Sigmoid colon (tissue), 3 donors: ENCODE data around the gene WNT3.

ENCODE experiments used
- POLR2A ChIP-seq, 2 donors: fragments of 450-650 bp; IDR thresholded peaks; one replicate each; pipeline ENCODE4 v1.6.1; 2016; ENCODE audit warnings: antibody characterized with exemption in 2 of 2, mild to moderate bottlenecking in 2 of 2, moderate library complexity in 2 of 2
- TF ChIP-seq, protein P1 (sequence below), 4 experiments: fragments of 450-650 bp in 3 of 4; fragments of 200-600 bp in 1 of 4; IDR thresholded peaks; one replicate each; pipeline ENCODE4 v1.5.1; 2016 to 2019; ENCODE audit warnings: antibody characterized with exemption in 4 of 4, mild to moderate bottlenecking in 3 of 4, moderate library complexity in 2 of 4

DNA sequence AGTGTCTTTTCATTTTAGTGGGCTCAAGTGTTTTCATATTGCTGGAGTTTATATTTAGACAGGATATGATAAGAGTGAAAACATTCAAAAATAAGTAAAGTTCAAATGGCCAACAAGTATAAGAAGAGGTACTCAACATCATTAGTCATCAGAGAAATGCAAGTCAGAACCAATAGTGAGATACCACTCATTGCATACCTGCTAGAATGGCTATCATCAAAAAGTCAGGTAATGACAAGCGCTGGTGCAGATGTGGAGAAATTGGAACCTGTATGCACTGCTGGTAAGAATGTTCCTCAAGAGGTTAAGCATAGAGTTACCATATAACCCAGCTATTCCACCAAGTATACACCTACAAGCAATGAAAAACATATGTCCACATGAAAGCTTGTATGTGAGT, 87.8 kb downstream of the WNT3 start:
- TF ChIP-seq POLR2A (IDR thresholded peaks at IDR 0.05), result no peak
- TF ChIP-seq, protein P1, sequence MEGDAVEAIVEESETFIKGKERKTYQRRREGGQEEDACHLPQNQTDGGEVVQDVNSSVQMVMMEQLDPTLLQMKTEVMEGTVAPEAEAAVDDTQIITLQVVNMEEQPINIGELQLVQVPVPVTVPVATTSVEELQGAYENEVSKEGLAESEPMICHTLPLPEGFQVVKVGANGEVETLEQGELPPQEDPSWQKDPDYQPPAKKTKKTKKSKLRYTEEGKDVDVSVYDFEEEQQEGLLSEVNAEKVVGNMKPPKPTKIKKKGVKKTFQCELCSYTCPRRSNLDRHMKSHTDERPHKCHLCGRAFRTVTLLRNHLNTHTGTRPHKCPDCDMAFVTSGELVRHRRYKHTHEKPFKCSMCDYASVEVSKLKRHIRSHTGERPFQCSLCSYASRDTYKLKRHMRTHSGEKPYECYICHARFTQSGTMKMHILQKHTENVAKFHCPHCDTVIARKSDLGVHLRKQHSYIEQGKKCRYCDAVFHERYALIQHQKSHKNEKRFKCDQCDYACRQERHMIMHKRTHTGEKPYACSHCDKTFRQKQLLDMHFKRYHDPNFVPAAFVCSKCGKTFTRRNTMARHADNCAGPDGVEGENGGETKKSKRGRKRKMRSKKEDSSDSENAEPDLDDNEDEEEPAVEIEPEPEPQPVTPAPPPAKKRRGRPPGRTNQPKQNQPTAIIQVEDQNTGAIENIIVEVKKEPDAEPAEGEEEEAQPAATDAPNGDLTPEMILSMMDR (IDR thresholded peaks at IDR 0.05), result no peak
